Osteoblast (primary cell): ENCODE results near the gene ITGB2. TPM values are rescaled to one million over a fixed set of nuclear protein-coding genes. Genes with fewer than 3 reads are reported as not detected.

ENCODE experiments used
- DNase-seq: peaks from one replicate; pipeline ENCODE4 v3.0.0; 2011; ENCODE audit warnings: low spot score, mixed read lengths; ENCODE audit not compliant: insufficient read length; ENCODE audit errors: missing footprints
- H2AFZ ChIP-seq: 2 replicates; pipeline ENCODE4 v1.6.0; 2011; ENCODE audit warnings: mild to moderate bottlenecking, low read length
- H3K27ac ChIP-seq: 2 replicates; pipeline ENCODE4 v1.5.1; 2011; ENCODE audit warnings: mild to moderate bottlenecking, low read depth, low read length, moderate library complexity
- H3K27me3 ChIP-seq: 2 replicates; pipeline ENCODE4 v1.6.0; 2012; ENCODE audit warnings: mild to moderate bottlenecking, control low read depth, inconsistent platforms, low read length, moderate library complexity; ENCODE audit not compliant: insufficient read depth
- H3K36me3 ChIP-seq: 2 replicates; pipeline ENCODE4 v1.5.1; 2011; ENCODE audit warnings: mild to moderate bottlenecking, low read length, control low read depth, moderate library complexity; ENCODE audit not compliant: insufficient read depth
- H3K4me1 ChIP-seq: 2 replicates; pipeline ENCODE4 v1.5.1; 2011; ENCODE audit warnings: mild to moderate bottlenecking, low read length, control low read depth, moderate library complexity; ENCODE audit not compliant: insufficient read depth
- H3K4me2 ChIP-seq: 2 replicates; pipeline ENCODE4 v1.6.0; 2011; ENCODE audit warnings: mild to moderate bottlenecking, low read length; ENCODE audit not compliant: insufficient read depth
- H3K4me3 ChIP-seq: fragments of 200-600 bp; sonication (generic); 3 replicates; pipeline ENCODE4 v1.5.1; 2012; ENCODE audit warnings: mild to moderate bottlenecking, low read length, inconsistent platforms; ENCODE audit not compliant: insufficient read depth
- H3K79me2 ChIP-seq: 2 replicates; pipeline ENCODE4 v1.6.0; 2012; ENCODE audit warnings: mild to moderate bottlenecking, low read length, control low read depth, inconsistent platforms; ENCODE audit not compliant: insufficient read depth
- H3K9me3 ChIP-seq: 2 replicates; pipeline ENCODE4 v1.5.1; 2011; ENCODE audit warnings: low read depth, low read length, control low read depth
- H4K20me1 ChIP-seq: 2 replicates; pipeline ENCODE4 v1.6.0; 2012; ENCODE audit warnings: mild to moderate bottlenecking, low read length, control low read depth; ENCODE audit not compliant: insufficient read depth
- CTCF ChIP-seq: IDR thresholded peaks from 2 replicates; pipeline ENCODE4 v1.5.1; 2011; ENCODE audit warnings: mild to moderate bottlenecking, low read depth, low read length, moderate library complexity; ENCODE audit errors: extremely low read depth
- total RNA-seq: library from RNA; depleted of rRNA; stranded (reverse); fragments of >200 nt; gene quantifications from 2 replicates; pipeline ENCODE4 v1.2.3, GENCODE V29; 2012

ITGB2 gene
- total RNA-seq, 1 donor: 15.2 TPM

DNA sequence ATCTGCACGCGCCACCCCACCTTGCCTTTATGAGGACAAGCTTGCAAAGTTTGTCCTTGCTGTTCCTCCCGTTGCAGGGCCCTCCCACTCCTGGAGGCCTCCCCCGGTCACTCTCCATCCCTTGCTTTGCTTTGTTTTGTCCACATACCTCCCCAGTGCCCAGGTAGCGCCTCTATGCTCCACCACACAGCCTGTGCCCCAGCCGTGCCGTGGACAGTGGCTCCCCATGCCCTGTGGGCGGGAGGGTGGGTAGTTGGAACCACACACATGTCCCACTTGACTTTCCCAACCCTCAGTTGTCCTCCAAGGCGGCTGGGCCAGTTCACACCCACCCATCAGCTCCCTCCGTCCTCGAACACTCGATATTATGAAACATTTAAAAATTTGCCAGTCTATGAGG lies 43.7 kb upstream of the ITGB2 start:
- H2AFZ ChIP-seq: no peak overlapping the region
- no peak overlapping the region for H3K4me3 ChIP-seq
- H3K27me3 ChIP-seq: no peaks in the 10 kb centered on the region
- TF ChIP-seq CTCF: no peak
- no peak for DNase-seq
- no peak overlapping the region for H3K4me2 ChIP-seq
- H3K79me2 ChIP-seq: peaks cover 33% of the 10 kb centered on the region
- H4K20me1 ChIP-seq: peaks cover 14% of the 10 kb centered on the region
- no peaks in the 10 kb centered on the region for H3K9me3 ChIP-seq
- H3K36me3 ChIP-seq: peaks cover 25% of the 10 kb centered on the region
- H3K4me1 ChIP-seq: peaks cover 37% of the 10 kb centered on the region
- H3K27ac ChIP-seq: no peak overlapping the region

DNA sequence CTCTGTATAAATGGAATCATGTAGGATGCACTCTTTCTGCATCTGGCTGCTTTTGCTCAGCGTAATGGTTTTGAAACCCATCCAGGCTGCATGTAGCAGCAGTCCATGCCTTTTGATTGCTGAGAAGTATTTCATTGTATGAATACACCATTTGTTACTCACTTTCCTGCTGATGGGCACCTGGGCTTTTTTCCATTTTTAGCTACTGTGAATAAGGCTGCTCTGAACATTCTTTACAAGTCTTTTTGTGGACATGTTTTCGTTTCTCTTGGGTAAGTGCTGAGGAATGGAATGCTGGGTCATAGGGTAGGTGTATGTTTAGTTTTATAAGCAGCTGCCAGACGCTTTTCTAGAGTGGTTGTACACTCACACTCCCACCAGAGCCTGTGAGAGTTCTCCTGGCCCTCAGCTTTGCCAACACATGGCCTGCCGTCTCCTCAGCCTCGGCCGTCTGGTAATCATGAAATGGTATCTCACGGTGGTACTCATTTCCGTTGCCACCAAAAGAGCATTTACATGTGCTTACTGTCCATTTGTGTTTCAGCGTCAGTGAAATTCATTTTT lies 41.8 kb upstream of the ITGB2 start:
- Histone ChIP-seq H2AFZ (no peak overlapping the region), H3K4me2 (peak overlapping the region; percentile 73), H3K4me1 (peaks cover 51% of the 10 kb centered on the region), H3K79me2 (peaks cover 44% of the 10 kb centered on the region), H4K20me1 (peaks cover 21% of the 10 kb centered on the region), H3K9me3 (no peaks in the 10 kb centered on the region), H3K27ac (peak overlapping the region; percentile 91), H3K27me3 (no peaks in the 10 kb centered on the region), H3K36me3 (peaks cover 26% of the 10 kb centered on the region), H3K4me3 (peak overlapping the region; percentile 29)
- TF ChIP-seq CTCF: no peak
- peak; percentile 97 for DNase-seq

DNA sequence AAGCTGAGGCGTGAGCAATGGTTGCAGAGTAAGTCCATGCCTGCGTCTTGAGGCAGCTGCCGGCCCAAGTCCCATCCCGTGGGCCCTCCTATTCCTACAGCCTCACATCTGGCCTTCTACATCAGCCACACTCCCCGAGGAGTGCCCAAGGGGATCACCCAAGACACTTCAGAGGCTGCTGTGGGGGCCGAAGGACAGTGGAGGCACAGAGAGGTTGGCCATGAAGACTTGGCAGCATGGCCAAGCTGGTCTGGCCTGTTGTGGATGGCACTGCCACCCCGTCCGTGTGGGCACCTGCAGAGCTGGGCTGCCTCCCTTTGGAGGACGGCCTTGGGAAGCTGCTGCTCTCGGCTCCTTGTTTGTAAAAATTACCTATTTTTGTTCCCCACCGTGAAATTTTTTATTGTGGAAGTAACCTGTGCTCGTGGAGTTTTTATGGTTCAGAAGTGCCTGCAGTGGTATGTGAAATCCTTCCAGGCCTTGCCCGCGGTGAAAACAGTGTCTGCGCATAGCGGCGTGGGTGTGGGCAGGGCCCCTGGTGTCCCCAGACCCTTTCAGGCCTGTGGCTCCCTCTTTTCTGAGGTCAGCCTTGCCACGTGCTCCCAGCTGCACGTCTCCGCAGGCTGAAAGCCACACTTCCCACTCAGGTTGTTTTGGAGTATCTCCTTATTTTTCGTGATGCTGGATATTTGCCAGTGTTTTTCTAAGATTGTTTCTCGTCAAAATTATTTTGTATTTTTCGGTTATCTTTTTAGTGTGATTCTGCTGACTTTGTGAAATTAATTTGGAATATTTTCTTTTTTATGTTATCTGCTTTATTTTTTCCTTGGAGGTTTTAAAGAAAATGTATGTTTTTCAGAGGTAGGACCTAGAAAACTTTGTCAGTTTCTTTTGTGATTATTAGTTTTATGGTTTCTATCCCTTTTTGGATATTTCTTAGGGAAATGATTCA lies 39.7 kb upstream of the ITGB2 start:
- Histone ChIP-seq H3K4me2 (no peak overlapping the region), H4K20me1 (peaks cover 28% of the 10 kb centered on the region), H2AFZ (no peak overlapping the region), H3K27ac (no peak overlapping the region), H3K27me3 (no peaks in the 10 kb centered on the region), H3K4me1 (peaks cover 42% of the 10 kb centered on the region), H3K36me3 (peaks cover 23% of the 10 kb centered on the region), H3K79me2 (peaks cover 51% of the 10 kb centered on the region), H3K9me3 (no peaks in the 10 kb centered on the region), H3K4me3 (no peak overlapping the region)
- no peak for TF ChIP-seq CTCF
- no peak for DNase-seq
